ENCODE data around the gene QRICH1.

DNA sequence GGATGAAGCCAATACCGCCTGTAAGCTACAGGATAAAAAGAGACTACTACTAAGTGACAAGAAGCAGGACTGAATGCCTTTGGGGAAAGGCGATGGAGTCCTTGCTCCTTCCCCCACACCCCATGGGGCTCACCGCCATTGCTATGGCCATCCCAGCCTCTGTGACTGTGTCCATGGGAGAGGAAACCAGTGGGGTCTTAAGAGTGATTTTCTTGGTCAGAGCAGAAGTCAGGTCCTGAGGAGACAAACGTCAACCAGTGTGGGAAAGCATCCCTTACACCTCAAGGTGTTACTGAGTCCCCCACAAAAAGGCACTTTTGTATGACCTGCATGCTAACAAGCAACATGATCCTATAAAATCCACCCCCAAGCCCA lies 65.6 kb downstream of the QRICH1 start:
- TF ChIP-seq EP300 (IDR thresholded peaks at IDR 0.05; ENCODE audit: borderline replicate concordance in 1 of 2, control insufficient read depth in 1 of 2, low read depth in 2 of 2, low read length in 2 of 2) (no peak), FOXM1 (IDR thresholded peaks at IDR 0.05; ENCODE audit: low read depth, low read length) (no peak)
